IPS-NIHi11 (cell line): ENCODE results near the gene MYH7B.

Experiments
- DNase-seq: peaks from one replicate; pipeline ENCODE4 v3.0.0; 2012; ENCODE audit warnings: mixed read lengths, low spot score

The MYH7B gene

DNA sequence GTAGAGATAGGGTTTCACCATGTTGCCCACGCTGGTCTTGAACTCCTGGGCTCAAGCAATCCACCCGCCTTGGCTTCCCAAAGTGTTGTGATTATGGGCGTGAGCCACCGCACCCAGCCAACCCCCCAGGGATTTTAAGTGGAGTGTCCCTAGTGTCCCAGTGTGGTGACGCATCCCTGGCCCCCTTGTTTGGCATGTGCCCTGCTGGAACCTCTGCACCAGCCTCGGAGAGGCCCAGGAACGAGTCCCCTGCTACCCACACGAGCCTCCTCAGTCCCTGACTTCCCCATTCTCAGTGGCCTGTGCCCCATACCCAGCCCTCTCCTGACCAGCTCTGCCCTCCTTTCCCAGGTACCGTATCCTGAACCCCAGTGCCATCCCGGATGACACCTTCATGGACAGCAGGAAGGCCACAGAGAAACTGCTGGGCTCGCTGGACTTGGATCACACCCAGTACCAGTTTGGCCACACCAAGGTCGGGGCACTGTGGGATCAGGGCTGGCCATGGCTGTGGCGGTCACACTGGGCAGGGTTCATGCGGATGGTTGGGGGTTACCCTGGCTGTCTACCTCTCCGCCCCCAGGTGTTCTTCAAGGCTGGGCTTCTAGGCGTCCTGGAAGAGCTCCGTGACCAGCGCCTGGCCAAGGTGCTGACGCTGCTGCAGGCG, 37.2 kb downstream of the MYH7B start:
- no peak for DNase-seq

DNA sequence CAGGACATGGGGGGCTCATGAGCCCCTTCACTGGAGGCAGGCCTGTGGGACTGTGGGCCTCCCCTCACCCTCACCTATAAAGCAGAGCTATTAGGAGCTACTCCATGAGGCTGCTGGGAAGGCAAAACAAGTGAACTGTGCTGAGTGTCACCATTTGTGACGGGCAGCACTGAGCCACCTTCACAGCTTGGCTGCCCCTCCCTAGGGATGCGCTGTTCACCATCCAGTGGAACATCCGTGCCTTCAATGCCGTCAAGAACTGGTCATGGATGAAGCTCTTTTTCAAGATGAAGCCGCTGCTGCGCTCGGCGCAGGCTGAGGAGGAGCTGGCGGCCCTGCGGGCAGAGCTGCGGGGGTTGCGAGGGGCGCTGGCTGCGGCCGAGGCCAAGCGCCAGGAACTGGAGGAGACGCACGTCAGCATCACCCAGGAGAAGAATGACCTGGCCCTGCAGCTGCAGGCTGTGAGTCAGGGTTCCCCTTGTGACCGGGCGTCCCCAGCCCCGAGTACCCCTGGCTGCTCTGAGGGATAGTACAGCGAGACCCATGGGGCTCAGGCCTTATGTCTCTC, 38.4 kb downstream of the MYH7B start:
- DNase-seq, result no peak

DNA sequence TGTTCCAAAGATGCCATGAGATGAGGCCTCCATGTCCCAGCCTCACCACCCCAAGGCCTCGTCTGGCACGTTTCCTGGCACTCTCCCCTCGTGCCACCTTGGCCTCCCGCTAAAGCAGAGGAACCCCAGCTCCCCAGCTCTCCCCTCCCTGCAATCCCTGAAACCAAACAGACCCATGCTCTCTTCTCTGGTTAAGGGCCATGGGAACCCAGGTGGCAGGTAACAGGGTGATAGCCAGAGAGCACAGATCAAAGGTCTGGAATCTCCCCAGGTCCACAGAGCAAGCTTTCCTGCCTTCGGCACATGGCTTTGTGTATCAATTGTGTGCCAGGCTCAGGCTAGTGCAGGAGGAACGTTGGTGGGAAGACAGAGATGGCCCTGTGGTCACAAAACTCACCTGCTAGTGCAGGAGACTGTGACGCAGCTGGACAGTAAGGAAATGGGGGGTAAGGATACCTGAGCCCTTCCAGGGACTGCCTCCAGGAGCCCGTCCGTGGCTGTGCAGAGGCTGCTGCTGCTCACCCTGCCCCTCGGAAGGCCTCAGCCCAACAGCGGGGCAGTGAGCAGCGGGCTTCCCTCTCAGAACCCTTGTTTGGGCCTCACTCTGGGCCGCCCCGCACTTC, 39.0 kb downstream of the MYH7B start:
- no peak for DNase-seq

DNA sequence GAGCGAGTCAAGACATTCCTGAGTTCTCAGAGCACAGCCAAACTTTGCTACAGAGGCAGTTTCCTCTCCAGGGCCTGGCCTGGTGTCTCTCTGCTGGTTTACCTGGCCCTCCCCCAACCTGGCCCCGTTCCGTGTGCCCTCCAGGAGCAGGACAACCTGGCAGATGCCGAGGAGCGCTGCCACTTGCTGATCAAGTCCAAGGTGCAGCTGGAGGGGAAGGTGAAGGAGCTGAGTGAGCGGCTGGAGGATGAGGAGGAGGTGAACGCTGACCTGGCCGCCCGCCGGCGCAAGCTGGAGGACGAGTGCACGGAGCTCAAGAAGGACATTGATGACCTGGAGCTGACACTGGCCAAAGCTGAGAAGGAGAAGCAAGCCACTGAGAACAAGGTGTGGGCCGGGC, 39.5 kb downstream of the MYH7B start:
- DNase-seq, result no peak

DNA sequence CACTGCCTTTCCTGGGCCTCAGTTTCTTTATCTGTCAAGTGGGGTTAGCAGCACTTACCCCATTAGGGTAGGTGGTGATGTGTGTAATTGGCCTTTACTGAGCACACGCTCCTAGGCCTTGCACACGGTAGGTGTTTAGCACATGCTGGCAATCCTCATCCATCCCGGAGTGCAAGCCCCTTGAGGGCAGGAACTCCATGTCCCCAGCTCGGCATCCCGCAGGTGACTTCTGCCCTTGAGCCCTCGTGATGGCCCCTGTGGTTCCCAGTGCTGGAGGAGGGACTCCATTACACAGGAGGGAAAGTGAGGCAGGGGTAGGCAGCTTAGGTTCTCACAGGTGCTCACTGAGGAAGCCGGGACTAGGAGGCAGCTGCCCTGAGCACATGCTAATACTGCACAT, 40.0 kb downstream of the MYH7B start:
- no peak for DNase-seq

DNA sequence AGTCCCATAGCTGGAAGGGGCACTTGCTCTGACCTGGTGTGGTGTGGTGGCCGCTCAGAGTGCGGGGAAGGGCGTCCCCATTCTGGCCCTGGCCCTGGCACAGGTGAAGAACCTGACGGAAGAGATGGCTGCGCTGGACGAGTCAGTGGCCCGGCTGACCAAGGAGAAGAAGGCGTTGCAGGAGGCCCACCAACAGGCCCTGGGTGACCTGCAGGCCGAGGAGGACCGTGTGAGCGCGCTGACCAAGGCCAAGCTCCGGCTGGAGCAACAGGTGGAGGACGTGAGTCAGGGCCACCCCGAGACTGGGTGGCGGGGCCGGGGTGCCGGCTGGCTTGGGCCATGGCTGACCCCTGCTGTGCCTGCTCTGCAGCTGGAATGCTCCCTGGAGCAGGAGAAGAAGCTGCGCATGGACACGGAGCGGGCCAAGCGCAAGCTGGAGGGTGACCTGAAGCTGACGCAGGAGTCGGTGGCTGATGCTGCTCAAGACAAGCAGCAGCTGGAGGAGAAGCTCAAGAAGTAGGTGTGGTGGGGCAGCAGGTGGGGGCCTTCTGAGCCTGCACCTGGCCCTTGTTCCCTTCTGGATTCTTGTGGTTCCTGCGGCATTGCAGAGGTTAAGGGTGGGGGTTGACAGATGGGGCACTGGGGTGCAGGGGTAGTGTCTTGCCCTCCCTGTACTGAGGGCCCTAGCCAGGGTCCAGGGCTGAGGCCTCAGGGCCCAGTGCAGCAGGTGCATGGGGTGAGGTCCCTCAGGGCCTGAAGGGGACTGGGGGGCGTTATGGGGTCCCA, 40.8 kb downstream of the MYH7B start:
- no peak for DNase-seq

DNA sequence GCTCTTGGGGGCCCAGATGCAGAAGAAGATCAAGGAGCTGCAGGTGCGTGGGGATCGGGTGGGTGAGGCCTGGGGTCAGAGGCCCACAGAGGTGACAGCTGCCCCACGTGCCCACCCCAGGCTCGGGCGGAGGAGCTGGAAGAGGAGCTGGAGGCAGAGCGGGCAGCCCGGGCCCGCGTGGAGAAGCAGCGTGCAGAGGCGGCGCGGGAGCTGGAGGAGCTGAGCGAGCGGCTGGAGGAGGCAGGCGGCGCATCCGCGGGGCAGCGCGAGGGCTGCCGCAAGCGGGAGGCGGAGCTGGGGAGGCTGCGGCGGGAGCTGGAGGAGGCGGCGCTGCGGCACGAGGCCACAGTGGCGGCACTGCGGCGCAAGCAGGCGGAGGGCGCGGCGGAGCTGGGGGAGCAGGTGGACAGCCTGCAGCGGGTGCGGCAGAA, 41.5 kb downstream of the MYH7B start:
- no peak for DNase-seq

DNA sequence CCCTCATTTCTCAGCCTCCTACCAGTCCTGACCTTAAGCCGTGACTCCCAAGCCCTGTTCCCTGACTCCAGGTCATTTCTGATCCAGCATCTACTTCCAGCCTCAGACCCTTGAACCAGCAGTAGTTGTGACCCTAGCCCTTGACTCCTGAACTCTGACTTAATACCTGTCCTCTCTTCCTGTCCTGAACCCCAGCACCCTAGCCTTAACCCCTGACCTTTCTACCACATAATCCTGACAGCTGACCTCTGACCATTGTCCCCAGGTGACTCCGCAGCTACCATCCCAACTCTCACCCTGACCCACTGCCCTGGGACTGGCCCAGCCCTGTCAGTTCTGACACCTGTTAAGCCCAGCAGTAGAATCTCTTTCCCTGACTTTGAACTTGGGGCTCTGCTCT, 42.1 kb downstream of the MYH7B start:
- DNase-seq, result no peak

DNA sequence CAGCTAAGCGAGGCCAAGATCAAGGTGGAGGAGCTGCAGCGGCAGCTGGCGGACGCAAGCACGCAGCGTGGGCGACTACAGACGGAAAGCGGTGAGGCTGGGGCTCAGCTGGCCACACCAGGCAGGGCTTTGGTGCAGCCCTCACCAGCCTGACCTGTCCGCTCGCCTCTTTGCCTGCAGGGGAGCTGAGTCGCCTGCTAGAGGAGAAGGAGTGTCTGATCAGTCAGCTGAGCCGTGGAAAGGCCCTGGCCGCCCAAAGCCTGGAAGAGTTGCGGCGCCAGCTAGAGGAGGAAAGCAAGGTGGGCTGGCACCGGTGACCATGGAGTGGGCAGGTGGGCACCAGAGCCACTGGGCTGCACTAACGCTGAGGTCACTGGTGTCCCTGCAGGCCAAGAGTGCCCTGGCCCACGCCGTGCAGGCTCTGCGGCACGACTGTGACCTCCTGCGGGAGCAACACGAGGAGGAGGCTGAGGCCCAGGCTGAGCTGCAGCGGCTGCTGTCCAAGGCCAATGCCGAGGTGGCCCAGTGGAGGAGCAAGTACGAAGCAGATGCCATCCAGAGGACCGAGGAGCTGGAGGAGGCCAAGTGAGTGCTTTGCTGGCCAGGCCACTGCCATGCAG, 42.8 kb downstream of the MYH7B start:
- no peak for DNase-seq

DNA sequence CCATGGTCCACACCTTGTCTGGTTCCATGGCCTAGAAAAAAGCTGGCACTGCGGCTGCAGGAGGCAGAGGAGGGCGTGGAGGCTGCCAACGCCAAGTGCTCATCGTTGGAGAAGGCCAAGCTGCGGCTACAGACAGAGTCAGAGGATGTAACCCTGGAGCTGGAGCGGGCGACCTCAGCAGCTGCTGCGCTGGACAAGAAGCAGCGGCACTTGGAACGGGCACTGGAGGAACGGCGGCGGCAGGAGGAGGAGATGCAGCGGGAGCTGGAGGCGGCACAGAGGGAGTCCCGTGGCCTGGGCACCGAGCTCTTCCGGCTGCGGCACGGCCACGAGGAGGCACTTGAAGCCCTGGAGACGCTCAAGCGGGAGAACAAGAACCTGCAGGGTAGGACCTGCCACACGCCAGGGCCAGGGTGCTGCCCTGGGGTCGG, 43.4 kb downstream of the MYH7B start:
- DNase-seq, result no peak

DNA sequence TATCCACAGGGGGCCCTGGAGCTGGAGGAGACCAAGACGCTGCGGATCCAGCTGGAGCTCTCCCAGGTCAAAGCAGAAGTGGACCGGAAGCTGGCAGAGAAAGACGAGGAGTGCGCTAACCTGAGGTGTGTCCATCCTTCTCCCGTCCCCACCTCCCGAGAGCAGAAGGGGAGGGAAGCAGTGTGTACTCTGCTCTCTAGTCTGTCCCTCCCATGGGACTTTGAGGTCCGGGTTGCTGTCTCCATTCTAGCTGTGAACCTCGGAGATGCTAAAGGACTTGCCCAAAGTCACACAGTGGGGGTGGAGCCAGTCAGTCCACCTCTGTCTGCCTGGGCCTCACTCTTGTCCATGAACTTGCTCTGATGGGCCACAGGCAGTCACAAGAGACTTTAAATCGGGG, 44.1 kb downstream of the MYH7B start:
- DNase-seq, result no peak

DNA sequence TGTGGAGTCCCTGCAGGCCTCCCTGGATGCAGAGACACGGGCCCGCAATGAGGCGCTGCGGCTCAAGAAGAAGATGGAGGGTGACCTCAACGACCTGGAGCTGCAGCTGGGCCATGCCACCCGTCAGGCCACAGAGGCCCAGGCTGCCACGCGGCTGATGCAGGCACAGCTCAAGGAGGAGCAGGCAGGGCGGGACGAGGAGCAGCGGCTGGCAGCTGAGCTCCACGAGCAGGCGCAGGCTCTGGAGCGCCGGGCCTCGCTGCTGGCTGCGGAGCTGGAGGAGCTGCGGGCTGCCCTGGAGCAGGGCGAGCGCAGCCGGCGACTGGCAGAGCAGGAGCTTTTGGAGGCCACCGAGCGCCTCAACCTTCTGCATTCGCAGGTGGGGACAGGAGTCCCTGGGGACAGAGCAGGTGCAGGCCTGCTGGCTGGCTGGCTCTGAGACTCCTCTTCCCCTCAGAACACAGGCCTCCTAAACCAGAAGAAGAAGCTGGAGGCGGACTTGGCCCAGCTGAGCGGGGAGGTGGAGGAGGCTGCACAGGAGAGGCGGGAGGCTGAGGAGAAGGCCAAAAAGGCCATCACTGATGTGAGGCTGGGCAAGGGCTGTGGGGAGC, 44.7 kb downstream of the MYH7B start:
- no peak for DNase-seq

DNA sequence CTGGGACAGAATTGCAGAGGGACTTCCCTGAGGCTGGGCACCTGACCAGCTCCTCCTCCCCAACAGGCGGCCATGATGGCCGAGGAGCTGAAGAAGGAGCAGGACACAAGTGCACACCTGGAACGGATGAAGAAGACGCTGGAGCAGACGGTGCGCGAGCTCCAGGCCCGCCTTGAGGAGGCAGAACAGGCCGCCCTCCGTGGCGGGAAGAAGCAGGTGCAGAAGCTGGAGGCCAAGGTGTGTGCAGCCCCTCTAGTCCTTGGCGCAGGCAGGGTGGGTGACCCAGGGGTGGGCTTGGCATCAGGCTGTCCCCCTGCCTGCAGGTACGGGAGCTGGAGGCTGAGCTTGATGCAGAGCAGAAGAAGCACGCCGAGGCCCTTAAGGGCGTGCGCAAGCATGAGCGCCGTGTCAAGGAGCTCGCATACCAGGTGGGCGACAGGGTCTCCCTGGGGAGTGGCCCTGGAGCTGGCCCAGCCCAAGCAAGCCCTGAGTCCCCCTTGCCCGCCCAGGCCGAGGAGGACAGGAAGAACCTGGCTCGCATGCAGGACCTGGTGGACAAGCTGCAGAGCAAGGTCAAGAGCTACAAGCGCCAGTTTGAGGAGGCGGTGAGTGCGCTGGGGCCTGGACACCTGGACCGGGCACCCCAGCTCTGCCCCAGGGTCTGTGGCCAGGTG, 45.4 kb downstream of the MYH7B start:
- no peak for DNase-seq

DNA sequence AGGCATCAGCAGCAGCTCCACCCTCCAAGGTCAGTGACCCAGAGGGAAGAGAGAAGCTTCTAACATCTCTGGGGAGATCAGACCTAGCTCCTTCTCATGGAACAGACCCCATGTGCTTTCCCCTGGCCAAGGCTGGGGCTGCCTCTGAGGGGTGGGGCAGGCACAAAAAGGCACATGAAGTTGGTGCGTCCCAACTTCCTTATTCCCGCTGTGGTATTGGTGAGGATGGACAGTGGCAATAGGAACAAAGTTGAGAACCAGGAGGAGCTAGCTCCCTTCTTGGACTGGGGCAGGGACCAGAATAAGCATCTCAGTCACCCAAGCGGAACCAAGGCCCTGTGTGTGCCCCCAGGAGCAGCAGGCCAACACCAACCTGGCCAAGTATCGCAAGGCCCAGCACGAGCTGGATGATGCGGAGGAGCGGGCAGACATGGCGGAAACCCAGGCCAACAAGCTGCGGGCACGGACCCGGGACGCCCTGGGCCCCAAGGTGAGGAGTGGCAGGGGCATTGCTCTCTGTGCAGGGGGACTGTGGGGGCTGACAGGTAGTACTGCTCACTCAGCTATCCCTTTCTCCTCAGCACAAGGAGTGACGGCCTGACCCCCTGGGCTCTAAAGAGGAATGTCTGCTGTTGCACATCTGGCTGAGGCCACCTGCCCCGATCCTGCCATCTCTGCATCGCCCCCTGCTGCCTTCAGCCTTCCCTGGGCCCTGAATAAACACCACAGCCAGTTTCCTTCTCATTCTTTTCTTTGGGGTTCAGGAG, 46.1 kb downstream of the MYH7B start:
- peak; percentile 65 for DNase-seq

DNA sequence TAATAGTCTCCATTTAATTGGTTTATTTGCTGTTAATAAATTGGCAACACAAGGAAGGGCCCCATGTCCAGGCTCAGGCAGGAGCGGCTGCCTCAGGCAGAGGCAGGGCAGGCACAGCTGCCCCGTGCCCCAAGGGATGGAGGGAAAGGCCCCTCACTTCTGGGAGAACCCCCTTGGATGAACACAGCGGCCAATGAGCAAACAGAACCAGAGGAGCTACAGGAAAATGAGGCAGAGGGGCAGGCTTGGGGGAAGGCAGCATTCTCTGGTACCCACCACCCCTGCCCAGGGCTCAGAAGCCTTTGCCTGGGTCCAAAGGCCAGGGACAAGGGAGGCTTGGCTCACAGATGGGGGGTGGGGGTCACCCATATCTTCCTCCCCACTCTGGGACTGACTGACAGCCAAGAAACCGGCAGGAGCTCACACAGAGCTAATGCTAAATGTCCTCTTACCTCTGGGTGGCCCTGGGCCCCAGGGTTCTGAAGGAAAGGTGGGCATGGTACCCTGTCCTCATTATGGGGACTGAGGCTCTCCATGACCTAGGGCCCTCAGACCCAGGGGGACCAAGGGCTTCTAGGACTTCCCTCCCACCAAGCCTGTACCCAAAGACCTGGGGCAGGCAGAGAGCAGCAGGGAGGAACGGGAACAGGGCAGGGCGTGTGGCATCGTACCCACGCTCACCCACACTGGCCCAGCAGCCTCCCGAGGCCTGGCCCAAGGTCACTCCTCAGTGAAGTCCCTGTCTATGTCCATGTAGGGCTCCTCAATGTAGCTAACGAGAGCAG, 47.0 kb downstream of the MYH7B start:
- no peak for DNase-seq

DNA sequence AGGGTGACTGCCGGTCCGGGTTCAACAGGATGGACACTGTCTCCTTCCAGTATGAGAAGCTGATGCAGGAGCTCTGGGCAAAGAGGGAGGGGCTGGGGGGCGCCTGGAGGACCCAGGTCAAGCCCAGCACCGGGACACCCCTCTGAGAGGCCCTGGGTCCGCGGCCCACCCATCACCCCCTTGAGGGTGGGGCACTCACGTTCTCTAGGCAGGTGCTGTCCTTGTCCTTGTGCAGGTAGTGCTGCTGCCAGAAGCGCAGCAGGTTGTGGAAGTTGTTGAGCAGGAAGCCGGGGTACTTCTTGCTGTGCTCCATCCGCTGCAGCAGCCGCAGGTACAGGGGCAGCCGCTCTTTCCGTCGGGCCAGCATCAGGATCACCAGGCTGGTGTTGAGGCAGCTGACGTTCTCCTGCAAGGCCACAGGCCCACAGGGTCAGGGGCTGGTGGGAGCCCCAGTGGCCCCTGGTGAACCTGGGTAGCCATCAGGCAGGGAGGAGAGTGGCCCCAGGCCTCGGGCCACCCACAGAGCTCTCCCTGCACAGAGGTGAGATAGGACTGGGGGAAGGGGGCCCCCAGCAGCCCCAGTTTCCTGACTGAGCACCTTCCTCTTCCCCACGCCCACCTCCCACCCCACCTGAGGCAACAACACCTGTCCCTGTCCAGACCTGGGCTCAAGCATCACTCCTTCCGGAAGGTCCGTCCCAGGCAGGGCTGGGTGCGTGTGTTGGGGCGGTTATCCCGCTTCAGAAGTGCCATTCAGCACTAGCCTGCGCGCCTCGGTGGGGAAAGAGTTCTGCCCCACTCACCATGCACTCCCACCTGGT, 47.8 kb downstream of the MYH7B start:
- no peak for DNase-seq

DNA sequence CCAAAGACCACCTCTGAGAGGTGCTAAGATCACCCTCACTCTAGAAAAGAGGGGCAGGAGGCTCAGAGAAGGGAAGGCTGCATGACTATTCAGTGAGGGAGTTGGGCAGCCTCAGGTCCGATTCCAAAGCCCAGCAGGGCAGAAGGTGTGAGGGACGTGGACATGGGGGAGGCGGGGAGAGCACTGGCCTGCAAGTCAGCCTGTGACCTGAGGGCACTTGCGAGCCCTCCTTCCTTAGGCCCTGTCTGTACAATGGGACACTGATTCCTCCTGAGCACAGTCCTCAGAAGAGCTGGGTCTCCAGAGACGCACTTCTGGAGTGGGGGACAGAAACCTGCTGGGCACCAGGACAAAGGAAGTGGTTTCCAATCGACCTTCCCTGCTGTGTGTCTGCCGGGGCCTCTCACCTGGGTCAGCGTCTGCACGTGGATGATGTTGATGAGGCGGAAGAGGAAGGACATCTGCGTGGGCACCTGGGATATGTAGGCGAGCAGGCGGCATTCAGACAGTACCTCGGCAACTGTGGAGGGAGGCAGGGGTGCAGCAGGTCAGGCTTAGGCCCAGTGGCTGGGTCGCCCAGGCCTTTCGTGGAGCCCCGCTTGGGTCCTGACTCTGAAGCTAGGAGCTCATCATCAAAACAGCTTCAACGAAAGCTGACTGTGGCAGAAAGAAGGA, 48.5 kb downstream of the MYH7B start:
- DNase-seq, result no peak

DNA sequence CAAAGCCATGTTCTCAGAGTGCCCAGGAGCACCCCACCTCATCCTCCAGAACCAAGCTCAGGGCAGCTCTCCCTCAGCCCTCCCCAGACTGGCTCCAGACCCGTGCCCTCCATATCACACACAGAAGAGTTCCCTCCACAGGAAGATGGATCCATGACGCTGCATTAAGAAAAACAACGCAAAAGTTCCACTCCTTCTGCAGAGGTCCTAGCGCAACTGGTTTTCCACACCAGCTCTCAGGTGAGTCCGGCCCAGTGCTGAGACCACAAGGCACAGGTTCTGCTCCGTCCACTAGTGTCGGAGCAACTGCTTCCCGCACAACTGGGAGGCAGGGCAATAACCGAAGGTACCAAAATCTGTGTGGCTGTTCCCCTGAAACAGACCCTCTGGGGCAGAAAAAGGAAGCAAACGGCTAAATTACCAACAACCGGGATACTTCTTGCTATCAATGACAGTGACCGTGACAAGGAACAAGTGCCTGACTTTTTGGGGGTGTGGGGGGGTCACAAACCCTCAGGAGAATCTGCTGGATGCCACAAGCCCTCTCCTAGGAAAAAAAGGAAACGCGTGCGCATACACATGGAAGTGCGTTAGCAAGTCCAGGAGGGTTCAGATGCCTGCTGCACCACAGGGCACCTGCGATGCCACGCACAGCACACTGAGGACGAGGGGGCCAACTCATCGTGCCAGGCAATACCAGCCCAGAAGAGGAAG, 49.2 kb downstream of the MYH7B start:
- no peak for DNase-seq
